Suprapubic skin (tissue), 4 donors: Measurements from ENCODE around the gene TJAP1. TPM values are rescaled to one million over a fixed set of nuclear protein-coding genes. Genes with fewer than 3 reads are reported as not detected.

ENCODE experiments used
- DNase-seq, 2 donors: peaks; one replicate each; pipeline ENCODE4 v3.0.0-alpha.2; 2019; ENCODE audit warnings: low spot score in 2 of 2
- H3K27ac ChIP-seq: fragments of 200-600 bp; sonication (generic); one replicate; pipeline ENCODE4 v1.5.1; 2019
- H3K27me3 ChIP-seq: fragments of 200-600 bp; sonication (generic); one replicate; pipeline ENCODE4 v1.5.1; 2019
- H3K36me3 ChIP-seq: fragments of 200-600 bp; sonication (generic); one replicate; pipeline ENCODE4 v1.5.1; 2019
- H3K4me1 ChIP-seq: fragments of 200-600 bp; sonication (generic); one replicate; pipeline ENCODE4 v1.5.1; 2019
- H3K4me3 ChIP-seq: fragments of 200-600 bp; sonication (generic); one replicate; pipeline ENCODE4 v1.5.1; 2019; ENCODE audit warnings: mild to moderate bottlenecking
- H3K9me3 ChIP-seq: fragments of 200-600 bp; sonication (generic); one replicate; pipeline ENCODE4 v1.5.1; 2019
- CTCF ChIP-seq, 2 donors: fragments of 200-600 bp in 1 of 2; fragments of 450-650 bp in 1 of 2; sonication (generic) in 1 of 2; IDR thresholded peaks; one replicate each; pipeline ENCODE4 v1.5.1; 2016 to 2019; ENCODE audit warnings: antibody characterized with exemption in 2 of 2, mild to moderate bottlenecking in 1 of 2, moderate library complexity in 1 of 2
- EP300 ChIP-seq: sonication (generic); formaldehyde crosslinking; IDR thresholded peaks from one replicate; pipeline ENCODE4 v1.6.1; 2017; ENCODE audit warnings: antibody characterized with exemption
- POLR2A ChIP-seq, 2 donors: fragments of 450-650 bp; IDR thresholded peaks; one replicate each; pipeline ENCODE4 v1.6.1; 2017; ENCODE audit warnings: antibody characterized with exemption in 2 of 2, mild to moderate bottlenecking in 2 of 2, moderate library complexity in 2 of 2
- POLR2AphosphoS5 ChIP-seq, 3 donors: sonication (generic); formaldehyde crosslinking; IDR thresholded peaks; one replicate each; pipeline ENCODE4 v1.6.1; 2017; ENCODE audit warnings: antibody characterized with exemption in 3 of 3
- WGBS: methylation state at CpG from one replicate; pipeline ENCODE4 v1.1.5; 2018; 5-methylcytosine and 5-hydroxymethylcytosine counted together
- total RNA-seq, 4 donors: library from RNA; depleted of rRNA; stranded (reverse); fragments of >200 nt; gene quantifications; one replicate each; pipeline ENCODE4 v1.1.0, GENCODE V29; 2016

TJAP1 gene
- total RNA-seq, 4 donors from 2014 or later = 17.8 to 32.4 (median 30.6) TPM

- Histone ChIP-seq H3K4me1 (peaks cover 61% of the 10 kb centered on the region), H3K27me3 (no peaks in the 10 kb centered on the region), H3K36me3 (no peaks in the 10 kb centered on the region), H3K27ac (no peak overlapping the region), H3K9me3 (no peaks in the 10 kb centered on the region), H3K4me3 (no peak overlapping the region)
- DNase-seq = no peak
- TF ChIP-seq CTCF (IDR thresholded peaks at IDR 0.05) = no peak
- 51% methylated on average over 6 of the region's 6 CpGs for WGBS
Observed at GRCh38 chr6:43490523-43490939, 13.2 kb downstream of the TJAP1 start.

GRCh38 chr6:43491750-43492661 lies 14.6 kb downstream of the TJAP1 start:
- no peak overlapping the region for H3K27ac ChIP-seq
- H3K36me3 ChIP-seq = no peaks in the 10 kb centered on the region
- H3K4me3 ChIP-seq = no peak overlapping the region
- no peak for TF ChIP-seq POLR2AphosphoS5 (IDR thresholded peaks at IDR 0.05)
- no peak for TF ChIP-seq POLR2A (IDR thresholded peaks at IDR 0.05)
- no peak for TF ChIP-seq CTCF (IDR thresholded peaks at IDR 0.05)
- TF ChIP-seq EP300 = no peak
- no peaks in the 10 kb centered on the region for H3K27me3 ChIP-seq
- H3K4me1 ChIP-seq = peaks cover 75% of the 10 kb centered on the region
- WGBS = 19% methylated on average over 8 of the region's 10 CpGs
- no peaks in the 10 kb centered on the region for H3K9me3 ChIP-seq
- peak in 1 of 2 donors; percentile 88 for DNase-seq

- TF ChIP-seq CTCF (IDR thresholded peaks at IDR 0.05) (no peak), POLR2AphosphoS5 (IDR thresholded peaks at IDR 0.05) (no peak), POLR2A (IDR thresholded peaks at IDR 0.05) (no peak), EP300 (no peak)
- H3K36me3 ChIP-seq = no peaks in the 10 kb centered on the region
- H3K27me3 ChIP-seq = no peaks in the 10 kb centered on the region
- WGBS = 47% methylated on average over 3 of the region's 3 CpGs
- H3K9me3 ChIP-seq = no peaks in the 10 kb centered on the region
- no peak overlapping the region for H3K27ac ChIP-seq
- no peak overlapping the region for H3K4me3 ChIP-seq
- no peak for DNase-seq
- peaks cover 82% of the 10 kb centered on the region for H3K4me1 ChIP-seq
Observed at GRCh38 chr6:43492673-43493072, 15.3 kb downstream of the TJAP1 start.

- Histone ChIP-seq H3K27me3 (no peaks in the 10 kb centered on the region), H3K4me3 (no peak overlapping the region), H3K36me3 (no peaks in the 10 kb centered on the region), H3K27ac (peak overlapping the region; percentile 34), H3K4me1 (peaks cover 82% of the 10 kb centered on the region), H3K9me3 (no peaks in the 10 kb centered on the region)
- WGBS = 53% methylated on average over 2 of the region's 2 CpGs
- TF ChIP-seq POLR2A (IDR thresholded peaks at IDR 0.05) (no peak), EP300 (no peak), POLR2AphosphoS5 (IDR thresholded peaks at IDR 0.05) (no peak), CTCF (IDR thresholded peaks at IDR 0.05) (no peak)
- no peak for DNase-seq
Observed at GRCh38 chr6:43493230-43493629, 15.9 kb downstream of the TJAP1 start.

- H3K27ac ChIP-seq = peak overlapping the region; percentile 43
- no peaks in the 10 kb centered on the region for H3K27me3 ChIP-seq
- TF ChIP-seq CTCF (IDR thresholded peaks at IDR 0.05) = no peak
- no peak for TF ChIP-seq POLR2AphosphoS5 (IDR thresholded peaks at IDR 0.05)
- TF ChIP-seq EP300 = no peak
- TF ChIP-seq POLR2A (IDR thresholded peaks at IDR 0.05) = no peak
- H3K4me1 ChIP-seq = peaks cover 77% of the 10 kb centered on the region
- no peak overlapping the region for H3K4me3 ChIP-seq
- DNase-seq = no peak
- 77% methylated on average over 7 of the region's 7 CpGs for WGBS
- peaks cover 5% of the 10 kb centered on the region for H3K36me3 ChIP-seq
- no peaks in the 10 kb centered on the region for H3K9me3 ChIP-seq
Observed at GRCh38 chr6:43493833-43494232, 16.5 kb downstream of the TJAP1 start.
